IMR-90 (cell line): Measurements from ENCODE around the gene CEP135. TPM values are rescaled to one million over a fixed set of nuclear protein-coding genes. Genes with fewer than 3 reads are reported as not detected.

Experiments used
- ATAC-seq: fragments of 200-7000 bp; cut with Tn5 transposase; 2 replicates; pipeline ENCODE4 v1.9.1; 2020; ENCODE audit warnings: low read depth, mild to moderate bottlenecking, moderate library complexity
- BruUV-seq: library from RNA; stranded (reverse); fragments of 400-500 nt; replicated peaks from 2 replicates; lab custom pipeline; 2021; lab: Mats Ljungman, UMichigan
- CTCF ChIA-PET: fragments of 300-600 bp; formaldehyde crosslinking; extraction: SDS; loops from one replicate; lab custom pipeline; 2021; ENCODE audit warnings: antibody characterized with exemption; lab: Yijun Ruan, JAX
- POLR2A ChIA-PET: fragments of 300-600 bp; sonication (Branson Sonifier 250); formaldehyde crosslinking; loops from one replicate; lab custom pipeline; 2022; ENCODE audit warnings: antibody characterized with exemption; ENCODE audit not compliant: unreplicated experiment; lab: Charles Lee
- DNase-seq: peaks from one replicate; pipeline ENCODE4 v3.0.0; 2013
- H2AFZ ChIP-seq: replicated peaks from 2 replicates; pipeline ENCODE3; 2013; ENCODE audit warnings: low read length, mild to moderate bottlenecking; ENCODE audit not compliant: poor library complexity
- H2AK5ac ChIP-seq: 2 replicates; pipeline ENCODE4 v1.6.1; 2013; ENCODE audit warnings: low read depth, low read length, inconsistent platforms
- H2AK9ac ChIP-seq: replicated peaks from 2 replicates; pipeline ENCODE3; 2013; ENCODE audit warnings: mild to moderate bottlenecking, low read depth, low read length, moderate library complexity; ENCODE audit not compliant: poor library complexity
- H2BK120ac ChIP-seq: 2 replicates; pipeline ENCODE4 v1.6.1; 2013; ENCODE audit warnings: low read depth, low read length, inconsistent platforms
- H2BK15ac ChIP-seq: 3 replicates; pipeline ENCODE4 v1.6.1; 2013; ENCODE audit warnings: low read depth, low read length, inconsistent platforms
- H2BK20ac ChIP-seq: 2 replicates; pipeline ENCODE4 v1.6.1; 2013; ENCODE audit warnings: low read depth, mild to moderate bottlenecking, inconsistent platforms, low read length, moderate library complexity
- H2BK5ac ChIP-seq: 2 replicates; pipeline ENCODE4 v1.6.1; 2013; ENCODE audit warnings: mild to moderate bottlenecking, low read depth, low read length, inconsistent platforms; ENCODE audit not compliant: poor library complexity, severe bottlenecking
- H3K14ac ChIP-seq: replicated peaks from 2 replicates; pipeline ENCODE4 v1.6.1; 2013; ENCODE audit warnings: low read depth, low read length, inconsistent platforms
- H3K18ac ChIP-seq: 2 replicates; pipeline ENCODE4 v1.6.1; 2013; ENCODE audit warnings: low read depth, low read length, control low read depth
- H3K23ac ChIP-seq: 2 replicates; pipeline ENCODE4 v1.6.1; 2013; ENCODE audit warnings: low read depth, low read length, inconsistent platforms
- H3K27ac ChIP-seq: 2 replicates; pipeline ENCODE4 v1.5.1; 2013; ENCODE audit warnings: mild to moderate bottlenecking, control low read depth, low read length; ENCODE audit not compliant: insufficient read depth
- H3K27me3 ChIP-seq: 2 replicates; pipeline ENCODE4 v1.6.1; 2013; ENCODE audit warnings: low read length; ENCODE audit not compliant: control insufficient read depth, insufficient read depth
- H3K36me3 ChIP-seq: 2 replicates; pipeline ENCODE4 v1.6.1; 2013; ENCODE audit warnings: low read length, mixed read lengths; ENCODE audit not compliant: control insufficient read depth, insufficient read depth
- H3K4ac ChIP-seq: 2 replicates; pipeline ENCODE4 v1.6.1; 2013; ENCODE audit warnings: low read depth, low read length, inconsistent platforms
- H3K4me1 ChIP-seq: 2 replicates; pipeline ENCODE4 v1.6.1; 2013; ENCODE audit warnings: low read length, mixed read lengths; ENCODE audit not compliant: control insufficient read depth, insufficient read depth
- H3K4me2 ChIP-seq: 2 replicates; pipeline ENCODE4 v1.6.1; 2013; ENCODE audit warnings: low read depth, mild to moderate bottlenecking, control low read depth, low read length, moderate library complexity
- H3K4me3 ChIP-seq: 2 replicates; pipeline ENCODE4 v1.5.1; 2013; ENCODE audit warnings: low read depth, mild to moderate bottlenecking, control low read depth, low read length, moderate library complexity; ENCODE audit not compliant: insufficient read depth
- H3K56ac ChIP-seq: 2 replicates; pipeline ENCODE4 v1.6.1; 2013; ENCODE audit warnings: low read length, inconsistent platforms; ENCODE audit not compliant: insufficient read depth; ENCODE audit errors: extremely low read depth
- H3K79me1 ChIP-seq, 2 experiments: 2 replicates each; pipeline ENCODE4 v1.6.1; 2013; ENCODE audit warnings: low read length in 2 of 2, inconsistent platforms in 1 of 2, low read depth in 1 of 2
- H3K9ac ChIP-seq: 2 replicates; pipeline ENCODE4 v1.6.1; 2013; ENCODE audit warnings: low read depth, low read length, control low read depth
- H3K9me1 ChIP-seq: 2 replicates; pipeline ENCODE4 v1.6.1; 2013; ENCODE audit warnings: low read length, inconsistent platforms; ENCODE audit not compliant: insufficient read depth
- H3K9me3 ChIP-seq: 2 replicates; pipeline ENCODE4 v1.6.1; 2013; ENCODE audit warnings: low read length; ENCODE audit not compliant: control insufficient read depth, insufficient read depth
- H4K20me1 ChIP-seq: 2 replicates; pipeline ENCODE4 v1.6.1; 2013; ENCODE audit warnings: low read length, inconsistent platforms; ENCODE audit not compliant: insufficient read depth
- H4K5ac ChIP-seq: 2 replicates; pipeline ENCODE4 v1.6.1; 2013; ENCODE audit warnings: mild to moderate bottlenecking, low read depth, low read length, control low read depth
- H4K8ac ChIP-seq, 2 experiments: 2 replicates each; pipeline ENCODE4 v1.6.1; 2013; ENCODE audit warnings: low read depth in 2 of 2, low read length in 2 of 2, control low read depth in 1 of 2, inconsistent platforms in 1 of 2
- H4K91ac ChIP-seq: 2 replicates; pipeline ENCODE4 v1.6.1; 2013; ENCODE audit warnings: low read depth, low read length, inconsistent platforms; ENCODE audit not compliant: insufficient read depth
- BHLHE40 ChIP-seq: fragments of 150-350 bp; IDR thresholded peaks from 2 replicates; pipeline ENCODE4 v1.6.1; 2016; ENCODE audit warnings: mild to moderate bottlenecking, low read depth, low read length
- CEBPB ChIP-seq: IDR thresholded peaks from 2 replicates; pipeline ENCODE4 v1.6.1; 2012; ENCODE audit warnings: low read depth, low read length, improper control_type of control experiment
- CHD1 ChIP-seq: IDR thresholded peaks from 2 replicates; pipeline ENCODE4 v1.6.1; 2012; ENCODE audit warnings: low read depth, low read length, improper control_type of control experiment
- FOS ChIP-seq: fragments of 150-350 bp; IDR thresholded peaks from 2 replicates; pipeline ENCODE4 v1.6.1; 2016; ENCODE audit warnings: low read depth, low read length
- MAFK ChIP-seq: IDR thresholded peaks from 2 replicates; pipeline ENCODE4 v1.6.1; 2012; ENCODE audit warnings: low read depth, low read length, improper control_type of control experiment
- MAZ ChIP-seq: IDR thresholded peaks from 2 replicates; pipeline ENCODE4 v1.6.1; 2012; ENCODE audit warnings: low read depth, mild to moderate bottlenecking, low read length, improper control_type of control experiment, moderate library complexity, borderline replicate concordance
- MXI1 ChIP-seq: IDR thresholded peaks from 2 replicates; pipeline ENCODE4 v1.6.1; 2012; ENCODE audit warnings: low read depth, mild to moderate bottlenecking, low read length, moderate library complexity, borderline replicate concordance
- NFE2L2 ChIP-seq: fragments of 150-350 bp; IDR thresholded peaks from 2 replicates; pipeline ENCODE4 v1.6.1; 2016; ENCODE audit warnings: low read depth, mild to moderate bottlenecking, low read length
- POLR2A ChIP-seq: IDR thresholded peaks from 2 replicates; pipeline ENCODE4 v1.6.1; 2012; ENCODE audit warnings: mild to moderate bottlenecking, low read depth, low read length
- RAD21 ChIP-seq: IDR thresholded peaks from 2 replicates; pipeline ENCODE4 v1.6.1; 2012; ENCODE audit warnings: low read length, improper control_type of control experiment
- RCOR1 ChIP-seq: IDR thresholded peaks from 2 replicates; pipeline ENCODE4 v1.6.1; 2012; ENCODE audit warnings: mild to moderate bottlenecking, low read length, improper control_type of control experiment; ENCODE audit not compliant: insufficient replicate concordance
- RFX5 ChIP-seq: IDR thresholded peaks from 2 replicates; pipeline ENCODE4 v1.8.0; 2012; ENCODE audit warnings: low read depth, mild to moderate bottlenecking, low read length, moderate library complexity
- SMC3 ChIP-seq: fragments of 150-350 bp; IDR thresholded peaks from 2 replicates; pipeline ENCODE4 v1.6.1; 2016; ENCODE audit warnings: low read depth, mild to moderate bottlenecking, antibody characterized with exemption, low read length, moderate library complexity
- USF2 ChIP-seq: fragments of 150-350 bp; IDR thresholded peaks from 2 replicates; pipeline ENCODE4 v1.6.1; 2017; ENCODE audit warnings: mild to moderate bottlenecking, antibody characterized with exemption, low read length, low read depth
- dilution Hi-C: fragments of 300-500 bp; cut with HindIII; formaldehyde crosslinking; loops from one replicate; pipeline ENCODE4 v1.14.3; 2018; ENCODE audit warnings: low sequenced_read_pairs; ENCODE audit not compliant: unreplicated experiment
- in situ Hi-C: fragments of 300-500 bp; cut with MboI; formaldehyde crosslinking; loops from 3 replicates; pipeline ENCODE4 v1.14.3; 2019; ENCODE audit warnings: low sequenced_read_pairs, inconsistent platforms, mixed read lengths
- intact Hi-C: fragments of 100-400 bp; cut with micrococcal nuclease; formaldehyde crosslinking; loops from 2 replicates; pipeline ENCODE4 v1.10.0; 2022
- polyA plus RNA-seq, 3 experiments: library from polyadenylated mRNA; depleted of rRNA; stranded (reverse); fragments of >200 nt; gene quantifications; 2 replicates each; pipeline ENCODE4 v1.2.3, GENCODE V29; 2012; ENCODE audit warnings: low replicate concordance in 1 of 3
- total RNA-seq: library from RNA; depleted of rRNA; stranded (reverse); fragments of >200 nt; gene quantifications from 2 replicates; pipeline ENCODE4 v1.2.3, GENCODE V29; 2012
- TF ChIP-seq, protein P1 (sequence below): conservative IDR thresholded peaks from 2 replicates; pipeline ENCODE4 v1.5.1; 2012; ENCODE audit warnings: mild to moderate bottlenecking, low read depth, low read length, improper control_type of control experiment
- TF ChIP-seq, protein P2 (sequence below): fragments of 150-350 bp; IDR thresholded peaks from 2 replicates; pipeline ENCODE4 v1.6.1; 2016; ENCODE audit warnings: low read depth, mild to moderate bottlenecking, low read length, moderate library complexity, borderline replicate concordance

CEP135 gene
- total and polyA plus RNA-seq, 2 of the 4 experiments (the other 2 are of a cell fraction) = 2.7 to 3.2 TPM

- Histone ChIP-seq H3K56ac (no peak overlapping the region), H4K8ac (no peak overlapping the region), H4K91ac (no peak overlapping the region), H3K27me3 (no peaks in the 10 kb centered on the region), H3K4ac (no peak overlapping the region), H3K9me3 (no peaks in the 10 kb centered on the region), H3K9me1 (peaks cover 2% of the 10 kb centered on the region; the same call in 1 of the 2 replicates), H3K9ac (no peak overlapping the region), H2BK15ac (no peak overlapping the region), H4K5ac (no peak overlapping the region), H3K27ac (no peak overlapping the region), H3K4me2 (no peak overlapping the region), H3K36me3 (peaks cover 5% of the 10 kb centered on the region), H3K18ac (no peak overlapping the region), H2AFZ (no peak overlapping the region), H4K20me1 (no peaks in the 10 kb centered on the region), H2BK5ac (no peak overlapping the region), H2BK20ac (no peak overlapping the region), H3K23ac (no peak overlapping the region), H3K79me1 (no peaks in the 10 kb centered on the region; a peak in 1 of 4 replicates), H3K4me3 (no peak overlapping the region), H2AK9ac (no peak overlapping the region), H3K4me1 (no peaks in the 10 kb centered on the region), H3K14ac (no peak overlapping the region), H2BK120ac (no peak overlapping the region), H2AK5ac (no peak overlapping the region)
- no peak for DNase-seq
- in situ Hi-C loops (no loop called here), intact Hi-C loops (no loop called here), dilution Hi-C loops (no loop called here)
- POLR2A ChIA-PET = no interaction called here
- no TSS peak for BruUV-seq
- TF ChIP-seq FOS (no peak), CEBPB (no peak), POLR2A (no peak), RCOR1 (no peak), RFX5 (no peak), RAD21 (no peak), NFE2L2 (no peak), USF2 (no peak), BHLHE40 (no peak), CHD1 (no peak), MXI1 (no peak), SMC3 (no peak), MAZ (no peak), MAFK (no peak)
- TF ChIP-seq, protein P1, sequence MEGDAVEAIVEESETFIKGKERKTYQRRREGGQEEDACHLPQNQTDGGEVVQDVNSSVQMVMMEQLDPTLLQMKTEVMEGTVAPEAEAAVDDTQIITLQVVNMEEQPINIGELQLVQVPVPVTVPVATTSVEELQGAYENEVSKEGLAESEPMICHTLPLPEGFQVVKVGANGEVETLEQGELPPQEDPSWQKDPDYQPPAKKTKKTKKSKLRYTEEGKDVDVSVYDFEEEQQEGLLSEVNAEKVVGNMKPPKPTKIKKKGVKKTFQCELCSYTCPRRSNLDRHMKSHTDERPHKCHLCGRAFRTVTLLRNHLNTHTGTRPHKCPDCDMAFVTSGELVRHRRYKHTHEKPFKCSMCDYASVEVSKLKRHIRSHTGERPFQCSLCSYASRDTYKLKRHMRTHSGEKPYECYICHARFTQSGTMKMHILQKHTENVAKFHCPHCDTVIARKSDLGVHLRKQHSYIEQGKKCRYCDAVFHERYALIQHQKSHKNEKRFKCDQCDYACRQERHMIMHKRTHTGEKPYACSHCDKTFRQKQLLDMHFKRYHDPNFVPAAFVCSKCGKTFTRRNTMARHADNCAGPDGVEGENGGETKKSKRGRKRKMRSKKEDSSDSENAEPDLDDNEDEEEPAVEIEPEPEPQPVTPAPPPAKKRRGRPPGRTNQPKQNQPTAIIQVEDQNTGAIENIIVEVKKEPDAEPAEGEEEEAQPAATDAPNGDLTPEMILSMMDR = no peak
- TF ChIP-seq, protein P2, sequence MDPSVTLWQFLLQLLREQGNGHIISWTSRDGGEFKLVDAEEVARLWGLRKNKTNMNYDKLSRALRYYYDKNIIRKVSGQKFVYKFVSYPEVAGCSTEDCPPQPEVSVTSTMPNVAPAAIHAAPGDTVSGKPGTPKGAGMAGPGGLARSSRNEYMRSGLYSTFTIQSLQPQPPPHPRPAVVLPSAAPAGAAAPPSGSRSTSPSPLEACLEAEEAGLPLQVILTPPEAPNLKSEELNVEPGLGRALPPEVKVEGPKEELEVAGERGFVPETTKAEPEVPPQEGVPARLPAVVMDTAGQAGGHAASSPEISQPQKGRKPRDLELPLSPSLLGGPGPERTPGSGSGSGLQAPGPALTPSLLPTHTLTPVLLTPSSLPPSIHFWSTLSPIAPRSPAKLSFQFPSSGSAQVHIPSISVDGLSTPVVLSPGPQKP = no peak
- ATAC-seq = no peak
- CTCF ChIA-PET = interaction anchor here (0.5 kb wide), 1 partner anchor 311 kb away, joined by 3 read pairs; no protein-coding TSS in a partner anchor
Observed at GRCh38 chr4:55989766-55990165, 41.0 kb downstream of the CEP135 start.
